Stimulated activated CD4-positive, alpha-beta T cell treated with anti-CD3 and anti-CD28 coated beads, Interleukin-4, amount 100 ng/mL, for 1 hour (primary cell): ENCODE data around the gene ZNF511.
A peak's percentile ranks its signal among the peaks of the same experiment; 100 is the strongest.

ENCODE experiments used
- DNase-seq: peaks from one replicate; pipeline ENCODE4 v3.0.0-alpha.2; 2020

ZNF511 gene

DNA sequence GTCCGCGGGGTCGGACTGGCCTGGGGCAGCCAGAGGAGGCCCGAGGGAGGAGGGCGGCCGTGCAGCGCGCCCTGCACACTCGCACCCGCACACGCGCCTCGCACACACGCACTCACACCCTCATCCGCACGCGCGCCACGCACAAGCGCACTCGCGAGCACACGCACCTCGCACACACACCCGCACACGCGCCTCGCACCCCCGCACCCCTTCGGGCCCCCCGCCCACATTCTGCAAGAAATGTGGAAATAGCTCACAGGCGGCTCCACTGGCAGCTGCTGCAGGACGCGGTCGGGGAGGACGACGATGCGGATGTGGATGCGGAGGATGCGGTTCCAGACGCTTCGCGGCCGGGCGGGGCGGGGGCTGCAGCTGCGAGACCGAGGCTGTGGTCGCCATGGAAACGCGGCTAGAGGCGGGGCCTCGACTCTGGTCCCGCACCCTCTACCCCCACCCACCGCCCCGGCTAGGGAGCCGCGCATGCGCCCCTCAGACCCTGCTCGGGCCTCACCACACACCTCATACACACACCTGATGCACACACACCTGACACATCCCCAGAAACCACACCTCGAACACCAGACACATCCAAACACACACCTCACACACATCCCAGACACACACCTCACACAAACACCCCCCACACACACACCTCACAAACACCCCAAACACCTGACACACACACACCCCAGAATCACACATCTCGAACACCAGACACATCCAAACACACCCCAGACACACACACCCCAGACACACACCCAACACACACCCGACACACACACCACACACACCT lies 28.1 kb downstream of the ZNF511 start, which contains the start of gene CALY:
Gene CALY (minus strand): TSS at position 320 of the 793 bp plus-strand sequence. CDS start 7,907 bp downstream, outside the sequence.
- DNase-seq: peak; percentile 70

DNA sequence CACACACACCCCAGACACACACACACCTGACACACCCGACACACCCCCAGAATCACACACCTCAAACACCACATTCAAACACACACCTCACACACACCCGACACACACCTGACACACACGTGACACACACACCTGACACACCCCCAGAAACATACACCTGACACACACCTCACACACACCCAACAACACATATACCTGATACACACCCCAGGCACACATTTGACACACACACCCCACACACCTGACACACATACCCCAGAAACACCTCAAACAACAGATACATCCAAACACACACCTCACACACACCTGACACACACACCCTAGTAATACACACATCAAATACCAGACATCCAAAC lies 28.6 kb downstream of the ZNF511 start:
- DNase-seq: no peak

DNA sequence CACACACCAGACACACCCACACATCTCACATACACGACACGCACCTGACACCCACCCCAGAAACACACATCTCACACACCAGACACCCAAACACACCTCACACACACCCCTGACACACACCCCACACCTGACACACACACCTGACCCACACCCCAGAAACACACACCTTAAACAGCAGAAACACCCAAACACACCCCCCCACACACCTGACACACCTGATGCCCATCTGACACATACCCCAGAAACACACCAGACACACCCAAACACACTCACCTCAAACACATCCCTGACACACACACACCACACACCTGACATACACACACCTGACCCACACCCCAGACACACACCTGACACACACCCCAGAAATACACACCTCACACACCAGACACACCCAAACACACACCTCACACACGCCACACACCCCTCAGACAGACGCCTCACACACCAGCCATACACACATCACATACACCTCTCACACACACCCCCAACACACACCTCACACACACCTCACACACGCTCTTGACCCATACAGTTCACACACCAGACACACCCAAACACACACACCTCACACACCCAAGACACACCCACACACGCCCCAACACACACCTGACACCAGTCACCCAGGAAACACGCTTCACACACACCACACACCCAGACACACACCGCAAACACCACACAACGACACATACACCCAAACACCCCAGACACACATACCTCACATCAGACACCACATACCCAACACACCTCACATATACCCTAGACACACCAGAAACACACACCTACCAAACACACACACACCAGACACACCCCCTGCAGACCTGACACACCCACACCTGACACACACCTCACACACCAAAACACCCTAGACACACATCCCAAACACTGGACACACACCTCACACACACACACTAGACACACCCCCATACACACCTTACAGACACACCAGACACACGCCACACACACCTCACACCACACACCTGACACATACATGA lies 29.7 kb downstream of the ZNF511 start:
- DNase-seq: no peak

DNA sequence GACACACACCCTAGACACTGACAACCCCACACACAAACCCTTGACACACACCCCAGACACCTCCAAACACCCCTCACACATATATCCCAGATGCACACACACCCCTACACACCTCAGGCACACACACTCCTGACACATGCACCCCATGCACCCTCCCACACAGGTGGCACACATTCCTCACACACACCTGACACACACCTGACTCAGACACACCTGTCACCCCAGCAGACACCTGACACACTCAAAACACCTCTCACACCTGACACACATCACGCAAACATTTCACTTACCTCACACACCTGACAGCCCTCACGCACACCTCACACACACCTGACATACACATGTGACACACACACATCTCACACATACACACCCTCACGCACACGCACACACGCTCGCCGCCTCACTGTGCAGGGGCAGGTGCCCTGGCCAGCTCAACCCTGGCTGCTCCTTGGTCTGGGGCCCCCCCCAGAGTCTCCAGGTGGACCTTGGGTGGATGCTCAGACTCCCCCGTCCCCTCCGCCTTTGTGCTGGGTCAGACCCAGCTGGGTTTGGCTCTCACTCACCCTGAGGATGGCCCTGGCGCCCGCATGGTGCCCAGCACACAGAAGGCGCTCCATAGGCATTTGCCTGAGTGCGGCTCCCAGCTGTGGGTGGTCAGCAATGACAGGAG lies 31.1 kb downstream of the ZNF511 start:
- no peak for DNase-seq

DNA sequence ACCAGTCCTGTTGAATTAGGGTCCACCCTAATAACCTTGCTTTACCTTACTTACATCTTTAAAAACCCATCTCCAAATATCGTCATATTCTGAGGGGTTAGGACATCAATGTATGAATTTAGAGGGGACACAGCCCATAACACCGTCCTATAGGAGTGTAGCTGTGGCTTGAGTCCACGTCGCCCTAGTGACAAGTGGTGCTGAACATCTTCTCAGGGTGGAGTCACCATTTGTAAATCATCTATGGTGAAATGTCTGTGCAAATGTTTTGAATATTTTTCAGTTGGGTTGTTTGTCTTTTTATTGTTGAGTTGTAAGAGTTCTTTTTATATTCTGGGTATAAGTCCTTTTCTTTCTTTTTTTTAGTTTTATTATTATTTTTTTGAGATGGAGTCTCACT lies 33.3 kb downstream of the ZNF511 start:
- DNase-seq: no peak

DNA sequence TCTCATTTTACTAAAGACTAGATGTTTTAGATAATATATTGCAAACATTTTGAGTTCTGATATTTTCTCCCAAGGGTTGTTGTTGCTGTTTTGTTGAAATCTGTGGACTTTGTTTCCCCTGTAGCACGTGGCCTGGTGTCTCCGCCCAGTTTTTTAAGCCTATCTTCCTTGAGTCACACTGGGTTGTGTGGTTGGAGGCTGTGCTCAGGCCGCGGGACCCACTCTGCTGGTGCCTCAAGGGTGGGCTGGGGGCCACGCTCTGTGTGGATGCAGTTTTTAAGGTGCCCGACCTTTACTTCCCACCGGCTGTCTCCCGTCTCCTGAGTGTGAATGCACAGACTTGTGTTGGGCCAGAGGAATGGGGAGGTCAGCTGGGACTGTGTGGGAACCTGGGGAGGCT lies 34.2 kb downstream of the ZNF511 start:
- no peak for DNase-seq

DNA sequence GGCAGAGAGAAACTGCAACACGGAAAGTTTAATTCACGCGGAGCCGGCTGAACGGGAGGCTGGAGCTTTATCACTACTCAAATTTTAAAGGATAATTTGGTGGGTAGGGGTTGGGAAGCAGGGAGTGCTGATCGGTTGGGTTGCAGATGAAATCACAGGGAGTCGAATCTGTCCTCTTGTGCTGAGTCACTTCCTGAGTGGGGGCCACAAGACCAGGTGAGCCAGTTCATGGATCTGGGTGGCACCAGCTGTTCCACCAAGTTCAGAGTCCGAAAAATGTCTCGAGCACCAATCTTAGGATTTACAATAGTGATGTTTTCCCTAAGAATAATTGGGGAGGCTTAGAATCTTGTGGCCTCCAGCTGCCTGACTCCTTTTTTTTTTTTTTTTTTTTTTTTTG lies 34.8 kb downstream of the ZNF511 start:
- DNase-seq: no peak

DNA sequence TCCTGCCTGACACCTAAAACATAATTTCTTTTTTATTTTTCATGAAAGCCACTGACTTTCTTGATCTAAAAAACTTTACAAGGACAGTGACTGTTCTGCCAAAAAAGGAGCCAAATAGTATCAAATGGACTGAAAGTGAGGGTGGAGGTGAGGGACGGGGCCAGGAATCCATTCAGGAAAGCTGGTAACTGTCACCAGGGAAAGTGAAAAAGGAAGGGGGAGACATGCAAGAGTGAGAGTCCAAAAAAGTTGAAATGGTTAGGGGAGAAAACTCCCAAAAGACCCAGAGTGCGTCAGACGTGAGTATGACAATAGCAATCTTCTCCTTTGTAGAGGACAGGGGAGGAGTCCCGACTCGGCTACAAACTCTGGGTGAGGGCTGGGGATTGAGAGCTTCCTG lies 35.5 kb downstream of the ZNF511 start:
- no peak for DNase-seq

DNA sequence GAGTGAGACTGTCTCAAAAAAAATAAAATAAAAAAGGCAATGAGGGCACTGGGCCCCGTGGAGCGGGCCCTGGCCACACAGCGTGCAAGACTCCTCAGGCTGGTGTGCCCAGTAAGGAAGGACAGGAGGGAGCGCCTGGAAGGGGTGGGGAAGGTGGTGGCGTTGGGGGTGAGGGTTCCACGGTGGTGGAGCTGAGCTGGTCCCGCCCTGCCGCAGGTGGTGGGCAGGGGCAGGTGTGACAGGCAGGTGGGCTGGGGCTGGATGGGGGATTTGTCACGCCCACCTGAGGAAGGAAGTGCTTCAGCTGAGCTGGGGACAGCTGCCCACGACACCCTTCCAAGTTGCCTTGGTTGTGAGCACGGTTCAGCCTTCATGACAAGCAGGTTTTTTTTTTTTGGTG lies 37.7 kb downstream of the ZNF511 start:
- DNase-seq: no peak

DNA sequence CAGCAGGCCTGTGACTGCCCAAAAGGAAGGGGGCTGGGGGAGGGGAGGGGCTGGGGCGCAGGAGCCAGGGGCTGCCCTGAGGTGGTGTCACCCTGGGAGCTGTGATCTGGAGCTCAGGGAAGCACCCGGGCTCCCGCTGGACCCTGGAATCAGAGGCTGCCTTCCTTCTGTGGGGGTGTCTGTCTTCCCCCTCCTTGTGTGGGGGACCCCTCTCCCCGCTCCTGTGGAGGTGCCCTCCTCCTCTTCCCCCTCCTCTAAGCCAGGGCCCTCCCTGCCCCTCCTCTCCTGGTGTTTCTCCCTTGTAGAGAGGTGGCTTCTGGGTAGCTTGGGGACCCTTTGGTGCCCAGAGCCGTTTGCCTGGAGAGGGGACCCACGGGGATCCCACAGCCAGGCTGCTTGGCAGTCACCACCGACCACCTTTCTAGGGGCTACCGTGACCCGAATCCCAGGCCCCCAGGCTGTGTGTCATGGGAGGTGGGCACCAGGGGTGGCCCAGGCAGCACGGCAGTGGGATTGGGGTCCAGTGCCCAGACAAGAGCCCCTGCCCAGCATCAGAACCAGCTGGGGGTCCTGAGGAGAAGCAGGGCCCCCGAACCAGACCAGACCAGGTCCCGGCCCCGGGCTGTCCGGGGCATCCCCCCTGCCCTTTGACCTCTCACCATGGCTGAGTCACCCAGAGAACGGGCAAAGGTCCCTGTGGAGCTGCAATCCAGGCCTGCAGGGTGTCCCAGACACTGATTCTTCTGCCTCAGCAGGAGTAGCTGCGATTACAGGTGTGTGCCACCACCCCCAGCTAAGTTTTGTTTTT lies 39.2 kb downstream of the ZNF511 start:
- no peak for DNase-seq

DNA sequence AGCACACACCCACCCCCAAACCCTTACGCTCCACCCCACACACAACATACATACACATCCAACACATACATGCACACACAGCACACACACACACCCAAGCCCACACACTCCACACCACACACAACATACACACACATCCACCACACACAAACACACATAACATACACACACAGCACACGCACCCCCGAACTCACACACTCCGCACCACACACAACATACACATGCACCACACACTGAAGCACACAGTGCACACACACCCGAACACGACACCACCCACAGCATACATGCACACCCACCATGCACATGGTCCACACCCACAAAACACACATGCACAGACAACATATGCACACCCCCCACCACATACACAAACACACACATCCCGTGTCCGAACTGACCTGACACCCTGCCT lies 40.5 kb downstream of the ZNF511 start:
- DNase-seq: no peak

DNA sequence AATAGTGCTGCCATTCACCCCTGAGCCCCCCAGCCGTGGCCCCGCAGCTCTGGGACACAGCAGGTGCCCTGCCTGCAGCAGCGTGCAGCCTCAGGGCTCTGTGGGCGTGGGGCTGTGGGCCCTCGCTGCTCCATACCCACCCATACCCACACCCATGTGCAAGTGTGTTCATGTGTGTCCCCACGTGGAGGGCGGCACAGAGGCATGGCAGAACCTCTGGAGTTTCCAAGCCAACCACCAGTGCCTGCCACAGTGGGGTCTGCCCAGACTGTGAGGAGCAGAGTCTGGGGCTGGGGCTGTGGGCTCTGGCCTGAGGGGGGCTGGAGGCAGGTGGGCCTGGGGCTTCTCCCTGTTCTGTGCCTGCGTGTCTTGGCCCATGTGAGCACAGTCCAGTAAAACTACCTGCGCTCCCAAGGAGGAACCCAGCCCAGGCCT lies 40.9 kb downstream of the ZNF511 start:
- DNase-seq: no peak

DNA sequence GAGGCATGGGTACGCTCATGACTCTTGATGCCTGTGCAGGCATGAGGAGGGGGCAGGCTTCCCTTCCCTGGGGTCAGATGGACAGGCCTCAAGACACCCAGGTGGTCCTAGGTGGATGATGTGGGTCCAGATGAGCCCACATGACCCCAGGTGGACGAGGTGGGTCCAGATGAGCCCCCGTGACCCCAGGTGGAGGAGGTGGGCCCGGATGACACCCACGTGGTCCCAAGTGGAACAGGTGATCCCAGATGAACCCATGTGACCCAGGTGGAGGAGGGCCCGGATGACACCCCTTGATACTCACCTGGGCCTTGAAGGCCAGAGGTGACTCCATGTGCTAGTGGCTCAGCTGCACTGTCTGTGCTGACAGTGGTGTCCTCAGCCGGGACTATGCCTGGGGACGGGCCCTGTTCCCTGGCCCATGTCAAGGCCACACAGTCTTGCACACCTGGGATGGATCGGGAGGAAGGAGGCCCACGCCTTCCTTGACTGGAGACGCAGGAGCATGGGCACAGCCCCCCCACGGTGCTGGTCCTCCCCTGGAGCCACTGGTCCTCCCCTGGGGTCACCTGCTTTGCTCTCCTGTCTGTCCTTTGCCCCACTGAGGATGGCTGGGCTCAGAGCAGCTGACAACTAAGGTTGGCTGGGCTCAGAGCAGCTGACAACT lies 41.7 kb downstream of the ZNF511 start:
- no peak for DNase-seq

DNA sequence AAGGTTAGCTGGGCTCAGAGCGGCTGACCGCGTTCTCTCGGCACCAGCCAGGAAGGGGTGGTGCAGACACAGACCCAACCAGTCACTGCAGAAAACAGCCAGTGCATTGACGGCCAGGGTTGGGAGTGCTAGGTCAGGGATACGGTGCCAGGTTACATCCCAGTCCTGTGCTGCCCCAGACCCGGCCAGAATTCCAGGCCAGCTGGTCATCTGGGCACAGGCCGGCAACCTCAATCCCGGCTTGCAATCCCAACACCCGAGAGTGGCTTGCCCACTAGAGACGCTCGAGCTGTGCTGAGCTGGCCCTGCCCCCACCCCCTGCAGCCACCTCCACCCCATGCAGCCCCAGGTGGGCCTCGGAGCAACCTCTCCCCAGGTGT lies 42.2 kb downstream of the ZNF511 start:
- DNase-seq: no peak

DNA sequence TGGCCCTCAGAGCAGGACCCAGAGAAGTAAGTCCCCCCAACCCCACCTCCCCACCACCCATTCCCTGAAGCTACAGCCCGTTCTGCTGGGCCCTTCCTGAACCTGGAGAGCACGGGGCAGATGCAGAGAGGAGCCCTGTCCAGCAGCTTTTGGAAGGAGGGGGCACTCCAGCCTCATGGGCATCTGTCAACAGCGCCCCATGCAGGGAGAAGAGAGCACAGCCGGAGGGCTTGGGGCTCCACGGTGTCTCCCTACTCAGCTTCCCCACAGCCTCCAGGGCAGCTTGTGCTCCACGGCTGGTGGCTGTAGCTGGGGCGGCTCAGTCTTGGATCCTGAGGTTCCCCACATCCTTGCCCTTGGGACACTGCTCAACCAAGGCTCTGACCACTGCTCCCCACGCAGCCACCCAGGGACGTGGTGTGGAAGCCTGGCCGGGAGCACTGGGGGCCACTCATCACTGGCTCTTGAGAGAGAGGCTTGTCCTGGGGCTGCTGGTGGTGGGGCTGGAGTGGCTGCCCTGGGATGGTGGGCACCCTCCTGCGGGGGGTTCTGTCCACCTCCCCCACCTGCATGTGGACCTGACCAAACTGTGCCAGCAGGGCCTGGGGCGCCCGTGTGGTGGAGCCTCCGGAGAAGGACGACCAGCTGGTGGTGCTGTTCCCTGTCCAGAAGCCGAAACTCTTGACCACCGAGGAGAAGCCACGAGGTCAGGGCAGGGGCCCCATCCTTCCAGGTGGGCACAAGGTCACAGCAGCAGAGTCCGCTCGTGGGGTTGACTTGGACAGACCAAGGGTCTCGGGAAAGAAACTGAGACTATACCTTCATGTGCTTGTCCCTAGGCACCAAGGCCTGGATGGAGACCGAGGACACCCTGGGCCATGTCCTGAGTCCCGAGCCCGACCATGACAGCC lies 42.9 kb downstream of the ZNF511 start:
- DNase-seq: no peak

DNA sequence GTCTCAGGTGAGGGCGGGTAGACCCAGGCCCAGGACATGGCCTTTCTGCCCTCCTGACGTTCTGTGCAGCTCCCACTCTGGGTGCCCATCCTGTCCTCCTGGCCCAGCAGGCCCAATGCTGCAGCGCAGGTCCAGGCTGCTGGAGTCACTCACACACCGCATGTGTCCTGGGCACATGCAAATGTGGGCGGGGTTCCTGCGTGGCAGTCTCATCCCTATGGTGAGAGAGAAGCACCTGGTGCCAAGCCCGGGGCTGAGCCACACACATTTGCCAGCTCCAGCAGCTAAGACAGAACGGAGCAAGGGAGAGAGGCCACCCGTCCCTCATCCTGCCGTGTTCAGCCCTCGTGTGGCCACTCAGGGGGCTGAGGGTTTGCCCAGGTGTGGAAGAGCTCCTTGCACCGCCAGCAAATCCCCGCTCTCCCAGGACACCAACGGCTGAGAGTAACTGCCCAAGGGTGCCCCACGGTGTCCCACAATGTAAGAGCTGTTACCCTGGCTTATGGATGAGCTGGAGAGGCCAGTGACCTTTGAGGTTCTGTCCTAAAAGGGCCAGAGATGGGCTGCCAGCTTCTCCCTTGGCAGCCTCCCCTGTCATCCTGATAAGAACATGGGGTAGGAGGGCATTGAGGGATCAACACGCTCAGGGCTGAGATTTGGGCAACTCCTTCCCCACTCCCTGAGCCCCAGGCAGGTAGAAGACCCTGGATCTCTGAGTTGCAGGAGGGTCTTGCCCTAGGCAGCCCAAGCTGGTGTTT lies 44.7 kb downstream of the ZNF511 start:
- no peak for DNase-seq

DNA sequence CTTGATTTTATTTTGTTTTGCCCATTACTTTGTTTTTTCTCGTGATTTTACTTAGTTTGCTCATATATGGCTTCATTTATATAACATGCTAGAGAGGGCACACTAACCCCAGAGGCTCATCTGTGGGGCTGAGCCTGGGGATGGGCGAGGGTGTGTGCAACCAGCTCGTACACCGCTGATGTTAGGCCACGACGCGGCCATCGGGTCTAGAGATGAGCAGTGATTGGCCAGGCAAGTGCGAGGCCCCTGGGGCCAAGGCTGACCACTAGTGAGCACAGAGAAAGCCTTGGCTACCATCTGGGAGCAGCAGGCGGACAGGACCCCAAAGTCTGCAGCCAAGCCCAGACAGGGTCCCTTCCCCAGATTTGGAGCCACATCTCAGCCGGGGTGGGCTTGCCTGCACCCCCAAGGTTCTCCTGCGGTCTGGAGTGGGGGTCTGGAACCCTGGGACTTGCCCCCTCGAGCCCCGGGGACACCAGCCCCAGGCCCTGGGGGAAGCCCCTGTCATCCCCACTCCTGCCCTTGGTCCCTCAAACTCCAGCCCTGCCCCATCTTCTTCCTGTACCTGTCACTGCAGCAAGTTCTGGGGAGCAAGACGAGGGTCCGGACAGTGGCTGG lies 45.4 kb downstream of the ZNF511 start:
- no peak for DNase-seq

DNA sequence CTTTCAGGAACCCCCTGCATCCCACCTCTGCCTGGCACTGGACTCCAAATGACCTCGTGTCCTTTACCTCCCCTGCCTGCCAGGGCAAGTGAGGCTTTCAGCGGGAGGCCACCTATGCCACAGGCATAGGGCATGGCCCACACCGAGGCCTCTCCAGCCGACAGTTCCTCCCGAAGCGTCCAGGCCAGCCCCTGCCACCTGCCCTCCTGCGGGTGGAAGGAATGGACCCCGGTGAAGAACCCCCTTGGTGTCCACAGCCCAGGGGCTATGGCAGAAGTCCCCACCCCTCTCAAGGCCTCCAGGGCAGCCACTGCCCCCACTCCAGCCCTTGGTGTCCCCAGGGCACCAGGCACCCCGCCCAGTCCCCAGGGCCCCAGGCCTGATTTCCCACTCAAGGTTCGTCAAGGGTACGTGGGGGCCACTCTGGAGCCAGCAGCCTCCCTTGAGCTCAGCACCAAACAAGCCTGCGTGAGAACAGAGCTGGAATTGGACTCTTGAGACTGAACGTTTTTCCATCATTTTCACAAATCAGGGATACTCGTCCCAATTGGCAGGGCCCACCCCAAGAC lies 46.0 kb downstream of the ZNF511 start:
- no peak for DNase-seq

DNA sequence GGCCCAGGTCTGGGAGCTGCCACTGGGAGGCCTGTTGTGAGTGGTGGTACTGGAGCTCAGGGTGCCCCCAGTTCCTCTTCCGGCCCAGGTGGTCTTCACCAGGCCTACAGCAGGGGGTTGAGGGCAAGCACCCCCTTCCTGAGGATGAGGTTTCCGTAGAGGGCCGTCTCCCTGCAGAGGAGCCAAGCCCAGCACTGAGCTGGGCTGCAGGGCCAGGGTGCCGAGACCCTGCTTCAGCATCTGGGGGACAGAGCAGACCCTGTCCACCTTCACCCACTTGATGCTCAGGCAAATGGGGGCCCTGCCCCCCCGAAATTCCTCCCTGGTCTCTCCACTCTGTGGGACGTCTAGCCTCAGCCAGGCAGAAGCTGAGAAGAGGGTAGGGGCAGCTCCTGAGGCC lies 46.6 kb downstream of the ZNF511 start:
- no peak for DNase-seq
